Right lobe of liver (tissue), 4 donors: ENCODE data around the gene FANCC.

Source experiments
- CTCF ChIP-seq, 4 donors: fragments of 200-600 bp in 3 of 4; fragments of 450-650 bp in 1 of 4; IDR thresholded peaks; one replicate each; pipeline versions ENCODE4 v1.5.1 to v1.8.0; 2016 to 2022; ENCODE audit warnings: antibody characterized with exemption in 4 of 4, mild to moderate bottlenecking in 2 of 4
- POLR2A ChIP-seq: fragments of 450-650 bp; IDR thresholded peaks from one replicate; pipeline ENCODE4 v1.6.1; 2017; ENCODE audit warnings: antibody characterized with exemption, mild to moderate bottlenecking
- donor health status: DM: no; HTN: no; CAD: no.
- donor health status: DM: no; HTN: no; CAD: no.
- donor health status: DM: no; HTN: yes; CAD: no.

- TF ChIP-seq CTCF (IDR thresholded peaks at IDR 0.05) = no peak
- TF ChIP-seq POLR2A = no peak
Observed at GRCh38 chr9:95174038-95174437, 143.5 kb downstream of the FANCC start.
